ENCODE data around the gene PBX1. TPM values are rescaled to one million over a fixed set of nuclear protein-coding genes. Genes with fewer than 3 reads are reported as not detected.

The PBX1 gene
- total RNA-seq, 2 experiments from 2014 or later: 0.17 TPM

- H3K9me3 Mint-ChIP-seq: no peaks in the 10 kb centered on the region
- no peaks in the 10 kb centered on the region for H3K36me3 Mint-ChIP-seq
- H3K27ac Mint-ChIP-seq: no peak overlapping the region
- POLR2A ChIA-PET: no interaction called here
- peaks cover 8% of the 10 kb centered on the region for H3K4me1 Mint-ChIP-seq (ENCODE audit: low read depth)
- H3K27me3 Mint-ChIP-seq: peaks cover 18% of the 10 kb centered on the region
- DNase-seq: no peak
- CTCF ChIA-PET: no interaction called here
- H3K4me3 Mint-ChIP-seq: peak overlapping the region; percentile 54
- intact Hi-C loops (cut with micrococcal nuclease): no loop called here
These were observed 513 bp downstream of the PBX1 start for GRCh38 chr1:164559342-164560051.

GRCh38 chr1:164560121-164560541 lies 1.1 kb downstream of the PBX1 start:
- Mint-ChIP-seq H3K27ac (no peak overlapping the region), H3K4me3 (peak overlapping the region; percentile 54), H3K4me1 (ENCODE audit: low read depth) (peaks cover 8% of the 10 kb centered on the region), H3K36me3 (no peaks in the 10 kb centered on the region), H3K27me3 (peaks cover 18% of the 10 kb centered on the region), H3K9me3 (no peaks in the 10 kb centered on the region)
- ChIA-PET POLR2A (no interaction called here), CTCF (no interaction called here)
- intact Hi-C loops (cut with micrococcal nuclease): no loop called here
- no peak for DNase-seq

GRCh38 chr1:164560556-164560955 lies 1.6 kb downstream of the PBX1 start:
- intact Hi-C loops (cut with micrococcal nuclease): no loop called here
- Mint-ChIP-seq H3K9me3 (no peaks in the 10 kb centered on the region), H3K4me3 (no peak overlapping the region), H3K36me3 (no peaks in the 10 kb centered on the region), H3K27me3 (peaks cover 18% of the 10 kb centered on the region), H3K27ac (no peak overlapping the region), H3K4me1 (ENCODE audit: low read depth) (peaks cover 8% of the 10 kb centered on the region)
- no peak for DNase-seq
- POLR2A ChIA-PET: no interaction called here
- CTCF ChIA-PET: no interaction called here

- H3K4me3 Mint-ChIP-seq: no peak overlapping the region
- DNase-seq: no peak
- H3K4me1 Mint-ChIP-seq (ENCODE audit: low read depth): peaks cover 8% of the 10 kb centered on the region
- no peaks in the 10 kb centered on the region for H3K36me3 Mint-ChIP-seq
- ChIA-PET POLR2A (no interaction called here), CTCF (no interaction called here)
- intact Hi-C loops (cut with micrococcal nuclease): no loop called here
- peaks cover 18% of the 10 kb centered on the region for H3K27me3 Mint-ChIP-seq
- H3K27ac Mint-ChIP-seq: no peak overlapping the region
- no peaks in the 10 kb centered on the region for H3K9me3 Mint-ChIP-seq
These were observed 2.0 kb downstream of the PBX1 start for GRCh38 chr1:164561007-164561406.

- intact Hi-C loops (cut with micrococcal nuclease): no loop called here
- ChIA-PET CTCF (no interaction called here), POLR2A (no interaction called here)
These were observed 2.5 kb downstream of the PBX1 start for GRCh38 chr1:164561472-164561871.

GRCh38 chr1:164562061-164562460 lies 3.1 kb downstream of the PBX1 start:
- intact Hi-C loops (cut with micrococcal nuclease): no loop called here
- peaks cover 8% of the 10 kb centered on the region for H3K4me1 Mint-ChIP-seq (ENCODE audit: low read depth)

More at GRCh38 chr1:164561472-164561871, 2.5 kb downstream of the PBX1 start:
- Mint-ChIP-seq H3K27ac (no peak overlapping the region), H3K4me1 (ENCODE audit: low read depth) (peaks cover 8% of the 10 kb centered on the region), H3K4me3 (no peak overlapping the region), H3K36me3 (no peaks in the 10 kb centered on the region), H3K27me3 (peaks cover 18% of the 10 kb centered on the region), H3K9me3 (no peaks in the 10 kb centered on the region)
- no peak for DNase-seq

GRCh38 chr1:164562511-164562910 lies 3.5 kb downstream of the PBX1 start:
- Mint-ChIP-seq H3K36me3 (no peaks in the 10 kb centered on the region), H3K27me3 (peaks cover 16% of the 10 kb centered on the region), H3K27ac (no peak overlapping the region), H3K4me1 (ENCODE audit: low read depth) (peaks cover 8% of the 10 kb centered on the region), H3K4me3 (no peak overlapping the region), H3K9me3 (no peaks in the 10 kb centered on the region)
- no peak for DNase-seq
- intact Hi-C loops (cut with micrococcal nuclease): no loop called here
- ChIA-PET POLR2A (no interaction called here), CTCF (no interaction called here)

More at GRCh38 chr1:164562061-164562460, 3.1 kb downstream of the PBX1 start:
- H3K27ac Mint-ChIP-seq: no peak overlapping the region
- H3K36me3 Mint-ChIP-seq: no peaks in the 10 kb centered on the region
- peaks cover 16% of the 10 kb centered on the region for H3K27me3 Mint-ChIP-seq
- CTCF ChIA-PET: no interaction called here
- POLR2A ChIA-PET: no interaction called here
- no peaks in the 10 kb centered on the region for H3K9me3 Mint-ChIP-seq
- no peak overlapping the region for H3K4me3 Mint-ChIP-seq
- DNase-seq: no peak

- Mint-ChIP-seq H3K27me3 (peaks cover 16% of the 10 kb centered on the region), H3K4me3 (no peak overlapping the region), H3K36me3 (no peaks in the 10 kb centered on the region), H3K4me1 (ENCODE audit: low read depth) (peaks cover 8% of the 10 kb centered on the region), H3K9me3 (no peaks in the 10 kb centered on the region), H3K27ac (no peak overlapping the region)
- CTCF ChIA-PET: no interaction called here
- intact Hi-C loops (cut with micrococcal nuclease): no loop called here
- DNase-seq: no peak
- POLR2A ChIA-PET: no interaction called here
These were observed 4.0 kb downstream of the PBX1 start for GRCh38 chr1:164562947-164563520.

- no peak overlapping the region for H3K4me3 Mint-ChIP-seq
These were observed 4.9 kb downstream of the PBX1 start for GRCh38 chr1:164563721-164564360.

GRCh38 chr1:164564378-164564777 lies 5.4 kb downstream of the PBX1 start:
- no peak for DNase-seq

More at GRCh38 chr1:164563721-164564360, 4.9 kb downstream of the PBX1 start:
- intact Hi-C loops (cut with micrococcal nuclease): no loop called here
- Mint-ChIP-seq H3K27me3 (peaks cover 16% of the 10 kb centered on the region), H3K27ac (no peak overlapping the region), H3K9me3 (no peaks in the 10 kb centered on the region), H3K36me3 (no peaks in the 10 kb centered on the region), H3K4me1 (ENCODE audit: low read depth) (peaks cover 6% of the 10 kb centered on the region)
- POLR2A ChIA-PET: no interaction called here
- CTCF ChIA-PET: no interaction called here
- no peak for DNase-seq

GRCh38 chr1:164565357-164565756 lies 6.4 kb downstream of the PBX1 start:
- H3K4me3 Mint-ChIP-seq: no peak overlapping the region
- H3K4me1 Mint-ChIP-seq (ENCODE audit: low read depth): peaks cover 1% of the 10 kb centered on the region
- DNase-seq: no peak
- H3K36me3 Mint-ChIP-seq: no peaks in the 10 kb centered on the region
- H3K27ac Mint-ChIP-seq: no peak overlapping the region
- no peaks in the 10 kb centered on the region for H3K9me3 Mint-ChIP-seq
- ChIA-PET POLR2A (no interaction called here), CTCF (no interaction called here)
- H3K27me3 Mint-ChIP-seq: peaks cover 12% of the 10 kb centered on the region
- intact Hi-C loops (cut with micrococcal nuclease): no loop called here

More at GRCh38 chr1:164564378-164564777, 5.4 kb downstream of the PBX1 start:
- intact Hi-C loops (cut with micrococcal nuclease): no loop called here
- Mint-ChIP-seq H3K4me1 (ENCODE audit: low read depth) (peaks cover 6% of the 10 kb centered on the region), H3K9me3 (no peaks in the 10 kb centered on the region), H3K27ac (no peak overlapping the region), H3K27me3 (peaks cover 16% of the 10 kb centered on the region), H3K4me3 (no peak overlapping the region), H3K36me3 (no peaks in the 10 kb centered on the region)
- POLR2A ChIA-PET: no interaction called here
- CTCF ChIA-PET: no interaction called here

- no peak for DNase-seq
- H3K36me3 Mint-ChIP-seq: no peaks in the 10 kb centered on the region
- intact Hi-C loops (cut with micrococcal nuclease): no loop called here
- no peaks in the 10 kb centered on the region for H3K27me3 Mint-ChIP-seq
- POLR2A ChIA-PET: no interaction called here
- H3K9me3 Mint-ChIP-seq: no peaks in the 10 kb centered on the region
- H3K4me3 Mint-ChIP-seq: no peak overlapping the region
- H3K27ac Mint-ChIP-seq: no peak overlapping the region
- no peaks in the 10 kb centered on the region for H3K4me1 Mint-ChIP-seq (ENCODE audit: low read depth)
- CTCF ChIA-PET: no interaction called here
These were observed 8.8 kb downstream of the PBX1 start for GRCh38 chr1:164567774-164568173.

- intact Hi-C loops (cut with micrococcal nuclease): no loop called here
- CTCF ChIA-PET: no interaction called here
- POLR2A ChIA-PET: no interaction called here
- DNase-seq: no peak
- no peaks in the 10 kb centered on the region for H3K9me3 Mint-ChIP-seq
- no peaks in the 10 kb centered on the region for H3K36me3 Mint-ChIP-seq
- H3K4me1 Mint-ChIP-seq (ENCODE audit: low read depth): no peaks in the 10 kb centered on the region
- no peak overlapping the region for H3K27ac Mint-ChIP-seq
- no peak overlapping the region for H3K4me3 Mint-ChIP-seq
- no peaks in the 10 kb centered on the region for H3K27me3 Mint-ChIP-seq
These were observed 10.3 kb downstream of the PBX1 start for GRCh38 chr1:164569241-164569640.

Data from activated CD4-positive, alpha-beta memory T cell treated with anti-CD3 and anti-CD28 coated beads for 36 hours (primary cell).